HepG2 (cell line): ENCODE measurements around the gene SASH1. TPM values are rescaled to one million over a fixed set of nuclear protein-coding genes. Genes with fewer than 3 reads are reported as not detected.

Experiments
- BORCS8-MEF2B ChIP-seq: sonication (generic); formaldehyde crosslinking; IDR thresholded peaks from 2 replicates; pipeline ENCODE4 v1.8.0; 2022; ENCODE audit warnings: mild to moderate bottlenecking, missing genetic modification reagents
- DNMT3B ChIP-seq: conservative IDR thresholded peaks from 2 replicates; pipeline ENCODE4 v1.6.1; 2016; ENCODE audit warnings: missing biosample characterization, control low read depth
- EHMT2 ChIP-seq: fragments of 200-600 bp; sonication (generic); IDR thresholded peaks from 2 replicates; pipeline ENCODE4 v1.7.0; 2017; ENCODE audit warnings: antibody characterized with exemption, low read depth, low read length, borderline replicate concordance
- GATAD1 ChIP-seq: IDR thresholded peaks from 2 replicates; pipeline ENCODE4 v1.6.1; 2016; ENCODE audit warnings: missing genetic modification reagents, missing compliant biosample characterization
- IRF2 ChIP-seq: IDR thresholded peaks from 2 replicates; pipeline ENCODE4 v1.6.1; 2018; ENCODE audit warnings: missing genetic modification reagents, missing compliant biosample characterization
- IRX3 ChIP-seq: sonication (generic); formaldehyde crosslinking; IDR thresholded peaks from 2 replicates; pipeline ENCODE4 v1.8.1; 2023; ENCODE audit warnings: mild to moderate bottlenecking, low read depth, missing genetic modification reagents, borderline replicate concordance
- JDP2 ChIP-seq: sonication (generic); formaldehyde crosslinking; IDR thresholded peaks from 2 replicates; pipeline ENCODE4 v1.8.1; 2022; ENCODE audit warnings: missing genetic modification reagents, borderline replicate concordance
- JUND ChIP-seq: sonication (generic); formaldehyde crosslinking; IDR thresholded peaks from 2 replicates; pipeline ENCODE4 v1.8.0; 2022; ENCODE audit warnings: mild to moderate bottlenecking, missing genetic modification reagents
- MXD4 ChIP-seq: IDR thresholded peaks from 2 replicates; pipeline ENCODE4 v1.6.1; 2016; ENCODE audit warnings: mild to moderate bottlenecking, missing biosample characterization, missing genetic modification reagents
- TFDP2 ChIP-seq: sonication (generic); formaldehyde crosslinking; IDR thresholded peaks from 2 replicates; pipeline ENCODE4 v1.4.0; 2020; ENCODE audit warnings: missing genetic modification reagents
- ZKSCAN8 ChIP-seq: IDR thresholded peaks from 2 replicates; pipeline ENCODE4 v1.6.1; 2016; ENCODE audit warnings: borderline replicate concordance, missing genetic modification reagents, missing compliant biosample characterization
- ZNF30 ChIP-seq: sonication (generic); formaldehyde crosslinking; IDR thresholded peaks from 2 replicates; pipeline ENCODE4 v1.5.0; 2020; ENCODE audit warnings: mild to moderate bottlenecking, missing genetic modification reagents
- ZNF572 ChIP-seq: sonication (generic); formaldehyde crosslinking; IDR thresholded peaks from 2 replicates; pipeline ENCODE4 v1.5.1; 2020; ENCODE audit warnings: mild to moderate bottlenecking, missing genetic modification reagents
- ZNF614 ChIP-seq: IDR thresholded peaks from 2 replicates; pipeline ENCODE4 v1.6.1; 2018; ENCODE audit warnings: missing biosample characterization, missing genetic modification reagents, inconsistent platforms, borderline replicate concordance
- ZNF766 ChIP-seq: sonication (generic); formaldehyde crosslinking; IDR thresholded peaks from 2 replicates; pipeline ENCODE4 v1.5.0; 2020; ENCODE audit warnings: missing genetic modification reagents, borderline replicate concordance
- ZSCAN20 ChIP-seq: sonication (generic); formaldehyde crosslinking; IDR thresholded peaks from 2 replicates; pipeline ENCODE4 v1.4.0; 2020; ENCODE audit warnings: missing genetic modification reagents, mild to moderate bottlenecking, borderline replicate concordance
- polyA plus RNA-seq, 8 experiments: library from polyadenylated mRNA; depleted of rRNA in 3 of 8; stranded (reverse) in 7 of 8; unstranded in 1 of 8; fragments of >200 nt; fragmentation: Illumina TruSeq in 4 of 8; extraction: Trizol in 4 of 8; gene quantifications; 2 replicates each; pipeline versions ENCODE4 v1.2.1 to v1.2.3, GENCODE V29; 2011 to 2016; ENCODE audit warnings: low read depth in 4 of 8, missing spikeins in 1 of 8, mixed read lengths in 1 of 8; ENCODE audit not compliant: insufficient read depth in 1 of 8
- total RNA-seq, 5 experiments: library from RNA; depleted of rRNA; stranded (reverse); fragments of >200 nt; fragmentation: Illumina TruSeq; extraction: Trizol; gene quantifications; 2 replicates each; pipeline ENCODE4 v1.2.3, GENCODE V29; 2016; ENCODE audit warnings: low read depth in 1 of 5
- TF ChIP-seq, protein P1 (sequence below): sonication (generic); formaldehyde crosslinking; IDR thresholded peaks from 2 replicates; pipeline ENCODE4 v1.5.1; 2020; ENCODE audit warnings: mild to moderate bottlenecking, missing genetic modification reagents, borderline replicate concordance
- TF ChIP-seq, protein P2 (sequence below), 2 experiments: sonication (generic) in 1 of 2; formaldehyde crosslinking in 1 of 2; IDR thresholded peaks; 2 replicates each; pipeline versions ENCODE4 v1.6.1 to v1.9.0; 2014 to 2022; ENCODE audit warnings: antibody characterized with exemption in 1 of 2, borderline replicate concordance in 1 of 2, inconsistent platforms in 1 of 2, low read depth in 1 of 2, missing genetic modification reagents in 1 of 2

The SASH1 gene
- total and polyA plus RNA-seq, 2 of the 13 experiments (the other 11 are each of a cell fraction or from before 2014, with no cell fraction given), result 7.5 to 8.2 TPM

DNA sequence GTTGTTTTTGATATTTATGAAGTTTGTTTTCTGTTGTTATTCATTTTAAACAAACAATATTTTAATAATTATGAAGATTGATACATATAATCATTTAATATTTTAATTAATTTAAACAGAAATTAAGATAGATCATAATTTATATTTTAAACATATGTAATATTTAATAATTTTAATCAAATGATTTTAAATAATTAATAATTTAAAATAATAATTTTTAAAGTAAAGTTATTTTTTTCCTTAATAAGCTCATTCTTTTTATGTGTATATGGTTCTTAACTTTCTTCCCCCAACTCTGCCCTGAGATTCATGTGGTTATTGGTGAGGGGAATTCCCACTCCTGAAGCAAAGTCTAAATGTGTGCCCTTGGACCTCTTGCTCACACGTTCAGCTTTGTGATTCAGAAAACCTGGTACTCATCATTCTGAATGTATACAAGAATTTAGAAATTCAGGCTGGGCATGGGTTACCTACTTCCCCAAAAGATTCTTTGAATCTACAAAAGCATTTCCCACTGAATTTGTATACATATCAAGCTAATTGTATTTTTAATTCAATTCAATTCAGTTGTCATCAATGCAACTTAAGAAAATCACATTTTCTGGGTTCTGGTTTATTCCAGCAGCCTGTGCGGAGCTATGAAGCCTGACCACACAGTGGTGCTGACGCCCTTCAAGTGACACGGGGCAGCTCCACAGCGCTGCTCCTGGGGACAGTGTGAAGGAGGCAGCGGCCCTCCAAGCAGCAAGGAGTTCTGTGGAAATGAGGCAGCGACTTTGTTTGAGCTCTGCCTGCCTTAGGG lies 235.2 kb downstream of the SASH1 start (continued):
- 0 out of 2 replicates have a peak, but pooled peaks have one; percentile 39 for TF ChIP-seq ZNF614 (CRISPR knock-in tag)
- peak; percentile 51; the same call in 1 of the 2 replicates for TF ChIP-seq IRX3 (CRISPR knock-in tag)
- TF ChIP-seq JUND, result no peak
- no peak for TF ChIP-seq GATAD1 (CRISPR knock-in tag)
- TF ChIP-seq, protein P1, sequence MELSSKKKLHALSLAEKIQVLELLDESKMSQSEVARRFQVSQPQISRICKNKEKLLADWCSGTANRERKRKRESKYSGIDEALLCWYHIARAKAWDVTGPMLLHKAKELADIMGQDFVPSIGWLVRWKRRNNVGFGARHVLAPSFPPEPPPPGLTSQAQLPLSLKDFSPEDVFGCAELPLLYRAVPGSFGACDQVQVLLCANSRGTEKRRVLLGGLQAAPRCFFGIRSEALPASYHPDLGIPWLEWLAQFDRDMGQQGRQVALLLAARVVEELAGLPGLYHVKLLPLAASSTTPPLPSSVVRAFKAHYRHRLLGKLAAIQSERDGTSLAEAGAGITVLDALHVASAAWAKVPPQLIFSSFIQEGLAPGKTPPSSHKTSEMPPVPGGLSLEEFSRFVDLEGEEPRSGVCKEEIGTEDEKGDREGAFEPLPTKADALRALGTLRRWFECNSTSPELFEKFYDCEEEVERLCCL (CRISPR knock-in tag), result no peak
- TF ChIP-seq MXD4 (CRISPR knock-in tag), result peak; percentile 52; the same call in 1 of the 2 replicates
- TF ChIP-seq TFDP2 (CRISPR knock-in tag), result no peak
- no peak for TF ChIP-seq EHMT2
- no peak for TF ChIP-seq ZNF572 (CRISPR knock-in tag)
- TF ChIP-seq ZKSCAN8 (CRISPR knock-in tag), result 0 out of 2 replicates have a peak, but pooled peaks have one; percentile 13
- TF ChIP-seq, protein P2, sequence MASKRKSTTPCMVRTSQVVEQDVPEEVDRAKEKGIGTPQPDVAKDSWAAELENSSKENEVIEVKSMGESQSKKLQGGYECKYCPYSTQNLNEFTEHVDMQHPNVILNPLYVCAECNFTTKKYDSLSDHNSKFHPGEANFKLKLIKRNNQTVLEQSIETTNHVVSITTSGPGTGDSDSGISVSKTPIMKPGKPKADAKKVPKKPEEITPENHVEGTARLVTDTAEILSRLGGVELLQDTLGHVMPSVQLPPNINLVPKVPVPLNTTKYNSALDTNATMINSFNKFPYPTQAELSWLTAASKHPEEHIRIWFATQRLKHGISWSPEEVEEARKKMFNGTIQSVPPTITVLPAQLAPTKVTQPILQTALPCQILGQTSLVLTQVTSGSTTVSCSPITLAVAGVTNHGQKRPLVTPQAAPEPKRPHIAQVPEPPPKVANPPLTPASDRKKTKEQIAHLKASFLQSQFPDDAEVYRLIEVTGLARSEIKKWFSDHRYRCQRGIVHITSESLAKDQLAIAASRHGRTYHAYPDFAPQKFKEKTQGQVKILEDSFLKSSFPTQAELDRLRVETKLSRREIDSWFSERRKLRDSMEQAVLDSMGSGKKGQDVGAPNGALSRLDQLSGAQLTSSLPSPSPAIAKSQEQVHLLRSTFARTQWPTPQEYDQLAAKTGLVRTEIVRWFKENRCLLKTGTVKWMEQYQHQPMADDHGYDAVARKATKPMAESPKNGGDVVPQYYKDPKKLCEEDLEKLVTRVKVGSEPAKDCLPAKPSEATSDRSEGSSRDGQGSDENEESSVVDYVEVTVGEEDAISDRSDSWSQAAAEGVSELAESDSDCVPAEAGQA (IDR thresholded peaks at IDR 0.05; ENCODE audit: low read depth), result 0 out of 2 replicates have a peak, but pooled peaks have one; percentile 22
- TF ChIP-seq, protein P2 (CRISPR knock-in tag; IDR thresholded peaks at IDR 0.05; ENCODE audit: borderline replicate concordance), result no peak
- TF ChIP-seq DNMT3B (CRISPR knock-in tag), result no peak
- peak; percentile 51; the same call in 1 of the 2 replicates for TF ChIP-seq ZNF766 (CRISPR knock-in tag)
- TF ChIP-seq ZNF30 (CRISPR knock-in tag), result no peak
- TF ChIP-seq IRF2 (CRISPR knock-in tag), result peak; percentile 36; the same call in 1 of the 2 replicates
- TF ChIP-seq JDP2 (CRISPR knock-in tag), result no peak
- peak; percentile 44; the same call in 1 of the 2 replicates for TF ChIP-seq BORCS8-MEF2B
- no peak for TF ChIP-seq ZSCAN20 (CRISPR knock-in tag)
